ENCODE data around the gene GPC6.

GPC6 gene

GRCh38 chr13:93260591-93260990 lies 34.0 kb downstream of the GPC6 start:
- Histone ChIP-seq H3F3A (ENCODE audit: insufficient read depth) (no peaks in the 10 kb centered on the region), H3K36me3 (ENCODE audit: low read length) (no peaks in the 10 kb centered on the region), H3K9me2 (replicated peaks; ENCODE audit: insufficient read depth, low read length) (no peaks in the 10 kb centered on the region), H3K27me3 (ENCODE audit: low read length) (no peaks in the 10 kb centered on the region), H3K9me3 (ENCODE audit: insufficient read depth, low read length) (no peaks in the 10 kb centered on the region), H2AFZ (ENCODE audit: low read depth, low read length, severe bottlenecking) (no peak overlapping the region), H3K9ac (ENCODE audit: low read length) (no peak overlapping the region), H3K27ac (ENCODE audit: low read depth, low read length) (no peak overlapping the region), H3K4me2 (ENCODE audit: low read depth, low read length, poor library complexity, severe bottlenecking) (no peak overlapping the region), H3K4me3 (ENCODE audit: insufficient read depth, low read length, poor library complexity, severe bottlenecking) (no peak overlapping the region), H3K79me2 (ENCODE audit: insufficient read depth, low read length) (no peaks in the 10 kb centered on the region), H4K20me1 (ENCODE audit: low read depth, low read length) (no peaks in the 10 kb centered on the region)
- TF ChIP-seq CTCF (IDR thresholded peaks at IDR 0.05; ENCODE audit: insufficient read depth, low read length, poor library complexity, severe bottlenecking) (no peak), EZH2phosphoT487 (conservative IDR thresholded peaks at IDR 0.05; ENCODE audit: low read length) (no peak)

- H3K9me3 ChIP-seq (ENCODE audit: insufficient read depth, low read length): no peaks in the 10 kb centered on the region
- no peaks in the 10 kb centered on the region for H3K79me2 ChIP-seq (ENCODE audit: insufficient read depth, low read length)
- H3K36me3 ChIP-seq (ENCODE audit: low read length): no peaks in the 10 kb centered on the region
- no peak overlapping the region for H3K4me2 ChIP-seq (ENCODE audit: low read depth, low read length, poor library complexity, severe bottlenecking)
- H3K4me3 ChIP-seq (ENCODE audit: insufficient read depth, low read length, poor library complexity, severe bottlenecking): no peak overlapping the region
- no peak overlapping the region for H2AFZ ChIP-seq (ENCODE audit: low read depth, low read length, severe bottlenecking)
- no peak for TF ChIP-seq EZH2phosphoT487 (conservative IDR thresholded peaks at IDR 0.05; ENCODE audit: low read length)
- TF ChIP-seq CTCF (IDR thresholded peaks at IDR 0.05; ENCODE audit: insufficient read depth, low read length, poor library complexity, severe bottlenecking): no peak
- H3K27me3 ChIP-seq (ENCODE audit: low read length): no peaks in the 10 kb centered on the region
- no peak overlapping the region for H3K27ac ChIP-seq (ENCODE audit: low read depth, low read length)
- no peaks in the 10 kb centered on the region for H3K9me2 ChIP-seq (replicated peaks; ENCODE audit: insufficient read depth, low read length)
- H3K9ac ChIP-seq (ENCODE audit: low read length): no peak overlapping the region
- no peaks in the 10 kb centered on the region for H3F3A ChIP-seq (ENCODE audit: insufficient read depth)
- no peaks in the 10 kb centered on the region for H4K20me1 ChIP-seq (ENCODE audit: low read depth, low read length)
These were observed 36.2 kb downstream of the GPC6 start for GRCh38 chr13:93262729-93263345.

DNA sequence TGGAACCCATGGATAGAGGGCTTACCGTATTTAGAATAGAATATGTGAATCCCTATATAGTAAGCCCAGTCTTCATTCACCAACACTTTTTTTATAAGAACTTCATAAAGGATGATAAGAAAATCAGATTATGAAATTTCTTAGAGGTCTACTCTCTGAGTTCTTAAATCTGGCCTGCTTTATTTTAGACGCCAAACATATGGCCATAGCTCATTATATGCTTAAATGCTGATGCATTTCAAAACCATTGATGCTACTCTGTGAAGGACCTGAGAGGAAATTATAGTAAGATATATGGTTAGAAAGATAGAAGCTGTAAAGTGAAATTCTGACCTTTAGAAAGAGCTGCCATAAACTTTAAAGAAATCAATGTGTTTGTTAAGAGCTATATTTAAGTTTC lies 38.3 kb downstream of the GPC6 start:
- Histone ChIP-seq H3K9me3 (ENCODE audit: insufficient read depth, low read length) (no peaks in the 10 kb centered on the region), H3K4me3 (ENCODE audit: insufficient read depth, low read length, poor library complexity, severe bottlenecking) (no peak overlapping the region), H3K27ac (ENCODE audit: low read depth, low read length) (no peak overlapping the region), H3F3A (ENCODE audit: insufficient read depth) (no peaks in the 10 kb centered on the region), H3K9me2 (replicated peaks; ENCODE audit: insufficient read depth, low read length) (no peaks in the 10 kb centered on the region), H3K36me3 (ENCODE audit: low read length) (no peaks in the 10 kb centered on the region), H3K79me2 (ENCODE audit: insufficient read depth, low read length) (no peaks in the 10 kb centered on the region), H2AFZ (ENCODE audit: low read depth, low read length, severe bottlenecking) (no peak overlapping the region), H3K9ac (ENCODE audit: low read length) (no peak overlapping the region), H4K20me1 (ENCODE audit: low read depth, low read length) (no peaks in the 10 kb centered on the region), H3K27me3 (ENCODE audit: low read length) (no peaks in the 10 kb centered on the region), H3K4me2 (ENCODE audit: low read depth, low read length, poor library complexity, severe bottlenecking) (no peak overlapping the region)
- no peak for TF ChIP-seq EZH2phosphoT487 (conservative IDR thresholded peaks at IDR 0.05; ENCODE audit: low read length)
- no peak for TF ChIP-seq CTCF (IDR thresholded peaks at IDR 0.05; ENCODE audit: insufficient read depth, low read length, poor library complexity, severe bottlenecking)
